Activated gamma-delta T cell treated with Interleukin-2 at 50 U/mL for 16 hours (primary cell): ENCODE results near the gene SHE.

ENCODE experiments used
- DNase-seq: peaks from one replicate; pipeline ENCODE4 v3.0.0-alpha.2; 2020

The SHE gene

DNA sequence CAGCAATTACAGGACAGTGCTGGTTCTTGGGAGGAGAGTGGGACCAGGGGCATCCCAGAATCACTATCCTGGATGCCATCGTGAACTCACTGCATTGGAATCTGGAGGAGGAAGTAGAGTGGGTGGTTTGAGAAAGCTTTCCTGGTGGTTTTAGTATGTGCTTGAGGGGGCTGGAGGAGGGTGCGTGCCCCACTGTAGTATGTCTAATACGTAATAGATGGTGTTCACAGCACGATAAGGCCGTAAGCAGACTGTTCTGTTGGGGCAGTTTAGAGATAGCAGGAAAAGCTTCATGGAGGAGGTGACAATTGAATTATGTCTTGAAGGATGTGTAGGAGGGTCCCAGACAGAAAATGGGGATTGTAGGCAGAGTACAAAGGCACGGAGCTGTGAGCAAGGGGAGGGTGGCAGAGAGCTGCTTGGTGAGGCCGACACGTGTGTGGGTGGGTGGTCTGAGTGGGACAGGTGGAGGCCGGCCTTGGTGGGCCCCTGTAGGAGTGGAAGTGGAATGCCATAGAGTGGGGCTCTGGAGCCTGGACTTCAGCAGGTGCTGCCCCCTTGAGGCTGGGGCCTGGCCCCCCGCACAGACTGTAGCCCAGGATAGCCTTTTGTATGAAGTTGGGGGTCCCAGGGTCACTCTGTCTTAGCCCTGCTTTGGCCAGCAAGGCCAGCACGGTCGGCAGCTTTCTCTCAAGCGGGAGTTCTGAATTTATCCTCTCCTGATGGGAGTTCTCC, 60.0 kb downstream of the SHE start:
- DNase-seq = no peak

DNA sequence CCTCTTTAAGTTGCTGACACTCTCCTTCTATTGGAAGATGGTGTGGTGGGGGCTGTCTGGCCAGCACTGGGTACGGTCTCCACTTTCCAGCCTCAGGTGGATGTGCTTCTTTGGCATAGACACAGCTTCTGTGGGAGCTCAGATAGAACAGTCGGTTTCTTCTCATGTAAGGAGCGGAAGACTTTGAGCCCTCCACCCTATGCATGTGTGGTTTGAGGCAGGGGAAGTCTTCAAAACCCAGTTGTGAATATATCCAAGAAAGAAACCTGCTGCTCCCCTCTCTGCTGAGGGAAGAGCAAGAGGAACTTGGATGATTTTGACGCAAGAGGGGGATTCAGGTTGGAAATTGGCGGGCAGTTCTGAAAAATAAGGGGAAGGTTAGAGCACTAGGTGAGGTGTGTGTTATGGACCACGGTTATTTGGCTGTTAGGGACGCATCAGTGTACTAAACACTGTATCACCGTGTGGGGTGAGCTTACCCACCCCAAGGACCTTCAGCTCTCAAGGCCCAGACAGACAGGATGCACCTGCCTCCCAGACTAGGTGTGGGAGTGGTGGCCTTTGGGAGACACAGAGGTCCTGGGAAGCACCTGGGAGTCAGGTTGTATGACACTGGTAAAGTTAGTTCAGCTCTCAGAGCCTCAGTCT, 60.8 kb downstream of the SHE start:
- no peak for DNase-seq

DNA sequence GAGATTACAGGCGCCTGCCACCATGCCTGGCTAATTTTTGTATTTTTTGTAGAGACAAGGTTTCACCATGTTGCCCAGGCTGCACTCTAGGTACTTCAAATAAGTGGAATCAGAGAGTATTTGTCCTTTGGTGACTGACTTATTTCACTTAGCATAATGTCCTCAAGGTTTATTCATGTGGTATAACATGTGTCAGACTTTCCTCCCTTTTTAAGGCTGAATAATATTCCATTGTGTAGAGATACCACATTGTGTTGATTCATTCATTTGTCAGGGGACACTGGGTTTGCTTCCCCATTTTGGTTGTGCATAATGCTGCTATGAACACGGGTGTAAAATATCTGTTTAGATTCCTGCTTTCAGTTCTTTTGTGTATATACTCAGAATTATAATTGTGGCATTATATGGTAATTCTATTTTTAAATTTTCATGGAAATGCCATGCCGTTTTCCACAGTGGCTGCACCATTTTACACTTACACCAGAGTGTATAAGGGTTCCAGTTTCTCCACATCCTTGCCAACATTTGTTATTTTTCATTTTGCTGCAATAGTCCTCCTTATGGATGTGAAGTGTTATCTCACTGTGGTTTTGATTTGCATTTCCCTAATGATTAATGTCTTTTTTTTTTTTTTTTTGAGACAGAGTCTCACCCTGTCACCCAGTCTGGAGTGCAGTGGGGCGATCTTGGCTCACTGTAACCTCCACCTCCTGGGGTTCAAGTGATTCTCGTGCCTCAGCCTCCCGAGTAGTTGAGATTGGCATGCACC, 62.0 kb downstream of the SHE start:
- no peak for DNase-seq

- no peak for DNase-seq
Observed at GRCh38 chr1:154436433-154436832, 65.8 kb downstream of the SHE start.

GRCh38 chr1:154435599-154436200, 66.5 kb downstream of the SHE start:
- DNase-seq = no peak

GRCh38 chr1:154434346-154435085, 67.7 kb downstream of the SHE start:
- DNase-seq = no peak

DNA sequence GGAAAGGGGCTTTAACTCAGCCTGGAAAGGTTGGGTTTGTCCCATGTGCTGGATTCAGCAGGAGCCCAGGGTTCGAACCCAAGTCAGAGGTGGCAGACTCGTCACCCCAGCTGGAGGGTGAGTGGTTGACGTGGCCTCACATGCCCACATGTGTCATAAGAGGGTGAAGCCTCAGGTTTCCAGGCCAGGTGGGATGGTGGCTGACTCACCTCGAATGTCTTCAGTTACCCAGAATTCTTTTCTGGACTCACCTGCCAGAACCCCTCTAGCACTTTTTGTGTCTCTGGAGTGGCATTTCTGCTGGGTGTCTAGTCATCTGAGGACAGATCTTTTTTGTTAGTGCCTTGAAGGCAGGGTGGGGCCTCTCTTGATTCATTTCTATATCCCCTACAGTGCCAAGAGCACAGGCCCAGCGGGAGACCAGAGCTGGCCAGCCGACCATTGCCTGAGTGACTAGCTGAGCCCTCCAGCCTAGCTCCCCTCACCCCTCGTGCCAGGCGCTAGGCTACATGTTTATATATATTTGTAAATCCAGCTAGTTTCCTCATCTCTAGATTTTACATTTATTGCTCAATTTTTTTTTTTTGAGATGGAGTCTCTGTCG, 68.9 kb downstream of the SHE start:
- no peak for DNase-seq

DNA sequence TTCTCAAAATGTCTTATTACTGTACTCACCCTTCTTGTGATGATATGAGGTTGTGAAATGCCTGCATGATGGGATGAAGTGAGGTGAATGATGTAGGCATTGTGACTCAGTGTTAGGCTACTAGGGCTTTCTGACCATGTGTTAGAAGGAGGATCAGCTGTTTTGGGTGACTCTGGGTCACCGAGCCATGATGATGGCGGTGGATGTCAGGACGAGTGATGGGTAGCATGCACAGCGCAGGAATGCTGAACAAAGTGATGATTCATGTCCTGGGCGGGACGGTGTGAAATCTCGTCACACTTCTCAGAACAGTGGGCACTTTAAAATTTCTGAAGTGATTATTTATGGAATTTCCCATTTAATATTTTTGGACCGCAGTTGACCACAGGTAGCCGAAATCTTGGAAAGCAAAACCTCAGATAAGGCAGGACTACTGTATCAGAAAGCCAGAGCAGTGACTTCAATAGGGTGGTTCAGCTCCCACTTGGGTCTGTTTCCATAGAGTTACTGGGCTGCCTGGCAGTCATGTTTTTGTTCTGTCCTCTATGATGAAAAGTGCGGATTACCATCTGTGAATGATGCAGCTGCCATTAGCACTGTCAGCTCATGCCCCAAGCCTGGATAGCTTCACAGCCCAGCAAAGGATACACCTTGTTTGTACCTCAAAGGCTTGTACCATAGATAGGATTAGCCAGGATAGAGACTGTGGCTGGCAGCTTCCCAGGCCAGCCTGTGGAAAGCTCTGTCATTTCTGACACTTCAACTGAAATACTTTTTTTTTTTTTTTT, 70.4 kb downstream of the SHE start:
- DNase-seq = no peak

GRCh38 chr1:154430903-154431302, 71.3 kb downstream of the SHE start:
- DNase-seq = no peak

DNA sequence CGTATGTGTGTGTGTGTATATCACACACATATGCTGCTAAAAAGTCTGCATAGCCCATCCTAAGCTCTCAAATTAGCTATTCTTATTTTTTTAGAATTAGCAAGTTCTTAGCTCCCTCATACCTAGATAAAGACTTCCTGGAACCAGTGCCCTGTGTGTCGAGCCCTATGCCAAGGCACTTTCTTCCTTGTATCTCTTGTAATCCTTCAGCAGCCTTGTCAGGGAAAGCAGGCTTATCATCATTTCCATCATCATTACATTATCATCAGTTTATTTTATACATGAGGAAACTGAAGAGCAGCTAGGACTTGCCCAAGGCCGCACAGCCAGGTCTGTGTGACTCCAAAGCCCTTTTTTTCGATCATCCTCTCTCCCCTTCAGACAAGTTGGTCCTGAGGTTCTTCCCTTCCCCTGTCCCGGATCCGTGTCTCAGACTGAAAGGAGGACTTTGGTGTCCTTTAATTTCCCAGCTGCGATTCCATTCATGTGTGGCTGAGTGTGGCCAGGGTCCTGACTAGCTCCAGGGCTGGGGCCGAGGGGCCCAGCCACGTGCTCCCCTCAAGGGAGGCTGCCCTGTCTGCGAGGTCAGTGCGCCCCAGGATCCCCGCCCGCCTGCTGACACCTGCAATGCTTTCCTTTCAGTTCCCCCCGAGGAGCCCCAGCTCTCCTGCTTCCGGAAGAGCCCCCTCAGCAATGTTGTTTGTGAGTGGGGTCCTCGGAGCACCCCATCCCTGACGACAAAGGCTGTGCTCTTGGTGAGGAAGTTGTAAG, 72.2 kb downstream of the SHE start:
- DNase-seq = no peak
